ENCODE results near the gene ESYT1. TPM values are rescaled to one million over a fixed set of nuclear protein-coding genes. Genes with fewer than 3 reads are reported as not detected.
A peak's percentile ranks its signal among the peaks of the same experiment; 100 is the strongest.

ESYT1 gene
- total and polyA plus RNA-seq, 9 of the 15 experiments (the other 6 are each of a cell fraction or from before 2014, with no cell fraction given): 132 to 420 (median 164) TPM

GRCh38 chr12:56189099-56189917 lies 61.2 kb downstream of the ESYT1 start, which contains the start of gene SMARCC2 (continued):
- TF ChIP-seq ZNF175 (CRISPR knock-in tag; IDR thresholded peaks at IDR 0.05; ENCODE audit: low read depth) (no peak), NFYB (IDR thresholded peaks at IDR 0.05; ENCODE audit: extremely low read depth, insufficient read length) (no peak), NFIC (IDR thresholded peaks at IDR 0.05) (peak; percentile 12; the same call in 1 of the 2 replicates), JUND (IDR thresholded peaks at IDR 0.05; ENCODE audit: borderline replicate concordance, low read depth, low read length) (peak; percentile 65), JUND (tag; IDR thresholded peaks at IDR 0.05; ENCODE audit: borderline replicate concordance, low read depth, low read length) (no peak; the same call in 2 of the 3 replicates), MAZ (CRISPR knock-in tag; conservative IDR thresholded peaks at IDR 0.05 in 1 of 2, IDR thresholded peaks at IDR 0.05 in 1 of 2) (peak; percentile 20 to 58; a peak in 1 of 4 replicates), ARHGAP35 (IDR thresholded peaks at IDR 0.05; ENCODE audit: partially characterized antibody) (peak; percentile 15), MTA2 (IDR thresholded peaks at IDR 0.05; ENCODE audit: low read depth) (no peak), NKRF (IDR thresholded peaks at IDR 0.05; ENCODE audit: borderline replicate concordance) (no peak), MEF2D (tag; conservative IDR thresholded peaks at IDR 0.05; ENCODE audit: low read depth) (no peak), CEBPB (tag; IDR thresholded peaks at IDR 0.05) (no peak), ZNF274 (IDR thresholded peaks at IDR 0.05; ENCODE audit: borderline replicate concordance, low read depth, low read length) (no peak), MTA3 (IDR thresholded peaks at IDR 0.05; ENCODE audit: borderline replicate concordance) (peak; percentile 64; the same call in 1 of the 2 replicates), HNRNPUL1 (IDR thresholded peaks at IDR 0.05; ENCODE audit: low read length) (no peak), ZKSCAN8 (CRISPR knock-in tag; IDR thresholded peaks at IDR 0.05) (no peak), PHF8 (IDR thresholded peaks at IDR 0.05; ENCODE audit: borderline replicate concordance, low read length) (peak; percentile 55; the same call in 1 of the 2 replicates), JUN (IDR thresholded peaks at IDR 0.05; ENCODE audit: borderline replicate concordance, low read depth, low read length) (0 out of 2 replicates have a peak, but pooled peaks have one; percentile 56), JUN (CRISPR knock-in tag; IDR thresholded peaks at IDR 0.05; ENCODE audit: borderline replicate concordance) (no peak), ZNF124 (CRISPR knock-in tag; IDR thresholded peaks at IDR 0.05) (no peak), SUPT5H (IDR thresholded peaks at IDR 0.05) (peak; percentile 72; the same call in 1 of the 2 replicates)
- TF ChIP-seq, protein P1, sequence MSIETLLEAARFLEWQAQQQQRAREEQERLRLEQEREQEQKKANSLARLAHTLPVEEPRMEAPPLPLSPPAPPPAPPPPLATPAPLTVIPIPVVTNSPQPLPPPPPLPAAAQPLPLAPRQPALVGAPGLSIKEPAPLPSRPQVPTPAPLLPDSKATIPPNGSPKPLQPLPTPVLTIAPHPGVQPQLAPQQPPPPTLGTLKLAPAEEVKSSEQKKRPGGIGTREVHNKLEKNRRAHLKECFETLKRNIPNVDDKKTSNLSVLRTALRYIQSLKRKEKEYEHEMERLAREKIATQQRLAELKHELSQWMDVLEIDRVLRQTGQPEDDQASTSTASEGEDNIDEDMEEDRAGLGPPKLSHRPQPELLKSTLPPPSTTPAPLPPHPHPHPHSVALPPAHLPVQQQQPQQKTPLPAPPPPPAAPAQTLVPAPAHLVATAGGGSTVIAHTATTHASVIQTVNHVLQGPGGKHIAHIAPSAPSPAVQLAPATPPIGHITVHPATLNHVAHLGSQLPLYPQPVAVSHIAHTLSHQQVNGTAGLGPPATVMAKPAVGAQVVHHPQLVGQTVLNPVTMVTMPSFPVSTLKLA (conservative IDR thresholded peaks at IDR 0.05): 0 out of 4 replicates have a peak, but pooled peaks have one; percentile 14 to 32
- TF ChIP-seq, protein P2, sequence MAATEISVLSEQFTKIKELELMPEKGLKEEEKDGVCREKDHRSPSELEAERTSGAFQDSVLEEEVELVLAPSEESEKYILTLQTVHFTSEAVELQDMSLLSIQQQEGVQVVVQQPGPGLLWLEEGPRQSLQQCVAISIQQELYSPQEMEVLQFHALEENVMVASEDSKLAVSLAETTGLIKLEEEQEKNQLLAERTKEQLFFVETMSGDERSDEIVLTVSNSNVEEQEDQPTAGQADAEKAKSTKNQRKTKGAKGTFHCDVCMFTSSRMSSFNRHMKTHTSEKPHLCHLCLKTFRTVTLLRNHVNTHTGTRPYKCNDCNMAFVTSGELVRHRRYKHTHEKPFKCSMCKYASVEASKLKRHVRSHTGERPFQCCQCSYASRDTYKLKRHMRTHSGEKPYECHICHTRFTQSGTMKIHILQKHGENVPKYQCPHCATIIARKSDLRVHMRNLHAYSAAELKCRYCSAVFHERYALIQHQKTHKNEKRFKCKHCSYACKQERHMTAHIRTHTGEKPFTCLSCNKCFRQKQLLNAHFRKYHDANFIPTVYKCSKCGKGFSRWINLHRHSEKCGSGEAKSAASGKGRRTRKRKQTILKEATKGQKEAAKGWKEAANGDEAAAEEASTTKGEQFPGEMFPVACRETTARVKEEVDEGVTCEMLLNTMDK (IDR thresholded peaks at IDR 0.05; ENCODE audit: borderline replicate concordance, insufficient read depth, low read depth, low read length, poor library complexity, severe bottlenecking): peak; percentile 92

Measured in K562 (cell line).